ENCODE measurements around the gene ATL3.

GRCh38 chr11:63670433-63671321, 499 bp downstream of the ATL3 start:
- TF ChIP-seq NFE2L1 (CRISPR knock-in tag; IDR thresholded peaks at IDR 0.05; ENCODE audit: borderline replicate concordance), result no peak
- TF ChIP-seq DMAP1 (CRISPR knock-in tag; IDR thresholded peaks at IDR 0.05), result no peak
- no peak for TF ChIP-seq CC2D1A (CRISPR knock-in tag; IDR thresholded peaks at IDR 0.05)
- no peak for TF ChIP-seq HMGXB4 (CRISPR knock-in tag; IDR thresholded peaks at IDR 0.05; ENCODE audit: borderline replicate concordance in 1 of 2, low read depth in 1 of 2)
- no peak for TF ChIP-seq MEIS2 (CRISPR knock-in tag; IDR thresholded peaks at IDR 0.05)
- TF ChIP-seq MAFF (IDR thresholded peaks at IDR 0.05; ENCODE audit: low read depth, low read length), result no peak
- TF ChIP-seq, protein P1, sequence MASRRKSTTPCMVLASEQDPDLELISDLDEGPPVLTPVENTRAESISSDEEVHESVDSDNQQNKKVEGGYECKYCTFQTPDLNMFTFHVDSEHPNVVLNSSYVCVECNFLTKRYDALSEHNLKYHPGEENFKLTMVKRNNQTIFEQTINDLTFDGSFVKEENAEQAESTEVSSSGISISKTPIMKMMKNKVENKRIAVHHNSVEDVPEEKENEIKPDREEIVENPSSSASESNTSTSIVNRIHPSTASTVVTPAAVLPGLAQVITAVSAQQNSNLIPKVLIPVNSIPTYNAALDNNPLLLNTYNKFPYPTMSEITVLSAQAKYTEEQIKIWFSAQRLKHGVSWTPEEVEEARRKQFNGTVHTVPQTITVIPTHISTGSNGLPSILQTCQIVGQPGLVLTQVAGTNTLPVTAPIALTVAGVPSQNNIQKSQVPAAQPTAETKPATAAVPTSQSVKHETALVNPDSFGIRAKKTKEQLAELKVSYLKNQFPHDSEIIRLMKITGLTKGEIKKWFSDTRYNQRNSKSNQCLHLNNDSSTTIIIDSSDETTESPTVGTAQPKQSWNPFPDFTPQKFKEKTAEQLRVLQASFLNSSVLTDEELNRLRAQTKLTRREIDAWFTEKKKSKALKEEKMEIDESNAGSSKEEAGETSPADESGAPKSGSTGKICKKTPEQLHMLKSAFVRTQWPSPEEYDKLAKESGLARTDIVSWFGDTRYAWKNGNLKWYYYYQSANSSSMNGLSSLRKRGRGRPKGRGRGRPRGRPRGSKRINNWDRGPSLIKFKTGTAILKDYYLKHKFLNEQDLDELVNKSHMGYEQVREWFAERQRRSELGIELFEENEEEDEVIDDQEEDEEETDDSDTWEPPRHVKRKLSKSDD (CRISPR knock-in tag; IDR thresholded peaks at IDR 0.05; ENCODE audit: low read depth), result no peak
- TF ChIP-seq HOXD1 (CRISPR knock-in tag; IDR thresholded peaks at IDR 0.05), result no peak
- TF ChIP-seq, protein P2, sequence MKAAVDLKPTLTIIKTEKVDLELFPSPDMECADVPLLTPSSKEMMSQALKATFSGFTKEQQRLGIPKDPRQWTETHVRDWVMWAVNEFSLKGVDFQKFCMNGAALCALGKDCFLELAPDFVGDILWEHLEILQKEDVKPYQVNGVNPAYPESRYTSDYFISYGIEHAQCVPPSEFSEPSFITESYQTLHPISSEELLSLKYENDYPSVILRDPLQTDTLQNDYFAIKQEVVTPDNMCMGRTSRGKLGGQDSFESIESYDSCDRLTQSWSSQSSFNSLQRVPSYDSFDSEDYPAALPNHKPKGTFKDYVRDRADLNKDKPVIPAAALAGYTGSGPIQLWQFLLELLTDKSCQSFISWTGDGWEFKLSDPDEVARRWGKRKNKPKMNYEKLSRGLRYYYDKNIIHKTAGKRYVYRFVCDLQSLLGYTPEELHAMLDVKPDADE (CRISPR knock-in tag; IDR thresholded peaks at IDR 0.05), result no peak
- TF ChIP-seq ZNF781 (CRISPR knock-in tag; IDR thresholded peaks at IDR 0.05; ENCODE audit: borderline replicate concordance, not compliant biosample characterization), result no peak
- TF ChIP-seq ZNF543 (CRISPR knock-in tag; IDR thresholded peaks at IDR 0.05), result no peak
- no peak for TF ChIP-seq EHMT2 (IDR thresholded peaks at IDR 0.05; ENCODE audit: borderline replicate concordance, low read depth, low read length)
- no peak for TF ChIP-seq ZUFSP (CRISPR knock-in tag; IDR thresholded peaks at IDR 0.05; ENCODE audit: borderline replicate concordance)
- TF ChIP-seq, protein P3, sequence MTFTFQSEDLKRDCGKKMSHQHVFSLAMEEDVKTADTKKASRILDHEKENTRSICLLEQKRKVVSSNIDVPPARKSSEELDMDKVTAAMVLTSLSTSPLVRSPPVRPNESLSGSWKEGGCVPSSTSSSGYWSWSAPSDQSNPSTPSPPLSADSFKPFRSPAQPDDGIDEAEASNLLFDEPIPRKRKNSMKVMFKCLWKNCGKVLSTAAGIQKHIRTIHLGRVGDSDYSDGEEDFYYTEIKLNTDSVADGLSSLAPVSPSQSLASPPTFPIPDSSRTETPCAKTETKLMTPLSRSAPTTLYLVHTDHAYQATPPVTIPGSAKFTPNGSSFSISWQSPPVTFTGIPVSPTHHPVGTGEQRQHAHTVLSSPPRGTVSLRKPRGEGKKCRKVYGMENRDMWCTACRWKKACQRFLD (CRISPR knock-in tag; IDR thresholded peaks at IDR 0.05; ENCODE audit: borderline replicate concordance), result no peak

Measured in HepG2 (cell line).